OCI-LY1 (cell line): ENCODE data around the gene SLIT3.

Source experiments
- H2AFZ ChIP-seq: fragments of 200-600 bp; sonication (generic), shearing (Covaris generic); 2 replicates; pipeline ENCODE4 v1.6.0; 2014; ENCODE audit warnings: antibody characterized with exemption, mild to moderate bottlenecking, low read length
- H3F3A ChIP-seq: fragments of 200-600 bp; sonication (generic), shearing (Covaris generic); 2 replicates; pipeline ENCODE4 v1.6.0; 2014; ENCODE audit warnings: mild to moderate bottlenecking, antibody characterized with exemption, low read length, moderate library complexity; ENCODE audit not compliant: insufficient read depth
- H3K27ac ChIP-seq: fragments of 200-600 bp; sonication (generic); 2 replicates; pipeline ENCODE4 v1.5.1; 2014; ENCODE audit warnings: low read length, mixed run types, mild to moderate bottlenecking, low read depth; ENCODE audit not compliant: poor library complexity, severe bottlenecking
- H3K27me3 ChIP-seq: fragments of 200-600 bp; sonication (generic); 2 replicates; pipeline ENCODE4 v1.6.0; 2014; ENCODE audit warnings: antibody characterized with exemption, mild to moderate bottlenecking, low read length, moderate library complexity; ENCODE audit not compliant: insufficient read depth
- H3K36me3 ChIP-seq: fragments of 200-600 bp; sonication (generic); 2 replicates; pipeline ENCODE4 v1.6.1; 2014; ENCODE audit warnings: mild to moderate bottlenecking, antibody characterized with exemption, low read length, moderate library complexity, mixed read lengths; ENCODE audit not compliant: insufficient read depth
- H3K4me1 ChIP-seq: fragments of 200-600 bp; sonication (generic); 2 replicates; pipeline ENCODE4 v1.5.1; 2014; ENCODE audit warnings: mild to moderate bottlenecking, low read length, moderate library complexity; ENCODE audit not compliant: insufficient read depth, severe bottlenecking
- H3K4me2 ChIP-seq: fragments of 200-600 bp; sonication (generic), shearing (Covaris generic); 2 replicates; pipeline ENCODE4 v1.6.1; 2014; ENCODE audit warnings: low read length
- H3K4me3 ChIP-seq: fragments of 200-600 bp; sonication (generic); 2 replicates; pipeline ENCODE4 v1.5.1; 2014; ENCODE audit warnings: low read length, low read depth, mild to moderate bottlenecking, mixed read lengths; ENCODE audit not compliant: poor library complexity, severe bottlenecking
- H3K79me2 ChIP-seq: fragments of 200-600 bp; shearing (Covaris generic); 2 replicates; pipeline ENCODE4 v1.6.1; 2016; ENCODE audit warnings: mixed run types, low read length, mixed read lengths; ENCODE audit not compliant: insufficient read depth
- H3K9ac ChIP-seq: fragments of 200-600 bp; sonication (generic), shearing (Covaris generic); 2 replicates; pipeline ENCODE4 v1.6.1; 2014; ENCODE audit warnings: mild to moderate bottlenecking, low read length, mixed read lengths
- H3K9me2 ChIP-seq: fragments of 200-600 bp; sonication (generic), shearing (Covaris generic); 2 replicates; pipeline ENCODE4 v1.6.1; 2014; ENCODE audit warnings: low read depth, mild to moderate bottlenecking, low read length, mixed read lengths
- H3K9me3 ChIP-seq: fragments of 200-600 bp; shearing (Covaris generic); 2 replicates; pipeline ENCODE4 v1.6.1; 2014; ENCODE audit warnings: low read length, mixed read lengths
- H4K20me1 ChIP-seq: fragments of 200-600 bp; sonication (generic), shearing (Covaris generic); 2 replicates; pipeline ENCODE4 v1.6.0; 2016; ENCODE audit warnings: mild to moderate bottlenecking, low read length; ENCODE audit not compliant: insufficient read depth
- CTCF ChIP-seq: fragments of 200-600 bp; sonication (generic), shearing (Covaris generic); IDR thresholded peaks from 2 replicates; pipeline ENCODE4 v1.5.1; 2017; ENCODE audit warnings: mild to moderate bottlenecking, antibody characterized with exemption, low read length, moderate library complexity, mixed read lengths
- EZH2 ChIP-seq: fragments of 200-600 bp; sonication (generic), shearing (Covaris generic); IDR thresholded peaks from 2 replicates; pipeline ENCODE4 v1.8.0; 2017; ENCODE audit warnings: borderline replicate concordance, mixed run types, mild to moderate bottlenecking, antibody characterized with exemption, low read length, moderate library complexity, mixed read lengths

Gene SLIT3

GRCh38 chr5:168865968-168866367 lies 435.0 kb downstream of the SLIT3 start:
- H3F3A ChIP-seq, result no peaks in the 10 kb centered on the region
- no peaks in the 10 kb centered on the region for H3K36me3 ChIP-seq
- no peak overlapping the region for H3K4me3 ChIP-seq
- H3K4me1 ChIP-seq, result no peaks in the 10 kb centered on the region
- no peaks in the 10 kb centered on the region for H3K9me3 ChIP-seq
- no peaks in the 10 kb centered on the region for H3K79me2 ChIP-seq
- H3K27me3 ChIP-seq, result no peaks in the 10 kb centered on the region
- no peak overlapping the region for H3K4me2 ChIP-seq
- no peak overlapping the region for H2AFZ ChIP-seq
- H3K9me2 ChIP-seq, result no peaks in the 10 kb centered on the region
- H3K9ac ChIP-seq, result no peak overlapping the region
- TF ChIP-seq CTCF, result no peak
- no peak for TF ChIP-seq EZH2
- H4K20me1 ChIP-seq, result no peaks in the 10 kb centered on the region
- H3K27ac ChIP-seq, result no peak overlapping the region

GRCh38 chr5:168863021-168863420 lies 437.9 kb downstream of the SLIT3 start:
- H3K4me3 ChIP-seq, result no peak overlapping the region
- no peak overlapping the region for H3K9ac ChIP-seq
- no peaks in the 10 kb centered on the region for H3K9me2 ChIP-seq
- H3F3A ChIP-seq, result no peaks in the 10 kb centered on the region
- TF ChIP-seq CTCF, result no peak
- no peak for TF ChIP-seq EZH2
- H3K27me3 ChIP-seq, result no peaks in the 10 kb centered on the region
- H3K36me3 ChIP-seq, result no peaks in the 10 kb centered on the region
- H4K20me1 ChIP-seq, result no peaks in the 10 kb centered on the region
- no peak overlapping the region for H3K4me2 ChIP-seq
- H2AFZ ChIP-seq, result no peak overlapping the region
- no peaks in the 10 kb centered on the region for H3K9me3 ChIP-seq
- H3K4me1 ChIP-seq, result no peaks in the 10 kb centered on the region
- no peak overlapping the region for H3K27ac ChIP-seq
- H3K79me2 ChIP-seq, result no peaks in the 10 kb centered on the region

GRCh38 chr5:168860503-168860902 lies 440.4 kb downstream of the SLIT3 start:
- no peaks in the 10 kb centered on the region for H3K27me3 ChIP-seq
- no peak overlapping the region for H3K27ac ChIP-seq
- no peaks in the 10 kb centered on the region for H3K9me2 ChIP-seq
- no peak for TF ChIP-seq EZH2
- TF ChIP-seq CTCF, result no peak
- no peaks in the 10 kb centered on the region for H3F3A ChIP-seq
- H3K9me3 ChIP-seq, result no peaks in the 10 kb centered on the region
- H3K36me3 ChIP-seq, result no peaks in the 10 kb centered on the region
- H3K4me3 ChIP-seq, result no peak overlapping the region
- no peak overlapping the region for H3K9ac ChIP-seq
- H3K4me1 ChIP-seq, result no peaks in the 10 kb centered on the region
- no peak overlapping the region for H2AFZ ChIP-seq
- no peaks in the 10 kb centered on the region for H4K20me1 ChIP-seq
- no peaks in the 10 kb centered on the region for H3K79me2 ChIP-seq
- no peak overlapping the region for H3K4me2 ChIP-seq
